ENCODE measurements around the gene C8G. TPM values are rescaled to one million over a fixed set of nuclear protein-coding genes. Genes with fewer than 3 reads are reported as not detected.
A peak's percentile ranks its signal among the peaks of the same experiment; 100 is the strongest.

Gene C8G
- total RNA-seq, 1 donor from 2014 or later, result 1.3 TPM

DNA sequence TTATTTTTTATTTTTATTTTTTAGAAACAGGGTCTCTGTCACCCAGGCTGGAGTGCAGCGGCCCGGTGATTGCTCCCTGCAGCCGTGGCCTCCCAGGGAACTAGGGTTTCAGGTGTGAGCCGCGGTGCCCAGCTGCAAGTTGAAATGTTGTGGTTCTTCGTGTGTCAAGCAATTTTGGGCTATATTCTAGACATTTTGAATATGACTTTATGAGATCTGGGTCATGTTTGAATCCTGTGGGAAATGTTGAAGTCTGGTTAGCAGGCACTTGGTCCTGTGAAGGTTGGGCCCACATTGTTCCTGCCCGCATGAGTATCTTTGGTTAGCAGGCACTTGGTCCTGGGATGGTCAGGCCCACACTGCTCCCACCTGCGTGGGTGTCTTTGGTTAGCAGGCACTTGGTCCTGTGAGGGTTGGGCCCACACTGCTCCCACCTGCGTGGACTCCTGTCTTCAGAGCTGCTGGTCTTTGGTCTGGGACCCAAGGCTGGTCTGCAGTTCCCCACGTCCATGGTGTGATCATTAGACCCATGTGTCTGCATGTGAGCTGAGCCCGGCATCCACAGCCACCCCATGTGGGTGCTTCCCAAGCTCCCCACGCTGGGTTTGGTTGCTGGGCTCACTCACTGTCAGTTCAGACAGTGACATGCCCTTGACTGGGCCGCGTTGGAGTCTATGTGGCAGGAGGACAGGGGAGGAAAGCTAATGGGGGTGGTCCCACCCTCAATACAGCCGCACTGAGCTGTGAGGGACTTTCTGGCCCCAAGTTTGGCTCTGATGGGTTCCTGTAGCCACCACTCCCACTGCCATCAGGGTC, 7.6 kb upstream of the C8G start:
- intact Hi-C loops (cut with DNase I), result no loop called here
- DNase-seq (ENCODE audit: missing footprints), result no peak
- ATAC-seq, result no peak

DNA sequence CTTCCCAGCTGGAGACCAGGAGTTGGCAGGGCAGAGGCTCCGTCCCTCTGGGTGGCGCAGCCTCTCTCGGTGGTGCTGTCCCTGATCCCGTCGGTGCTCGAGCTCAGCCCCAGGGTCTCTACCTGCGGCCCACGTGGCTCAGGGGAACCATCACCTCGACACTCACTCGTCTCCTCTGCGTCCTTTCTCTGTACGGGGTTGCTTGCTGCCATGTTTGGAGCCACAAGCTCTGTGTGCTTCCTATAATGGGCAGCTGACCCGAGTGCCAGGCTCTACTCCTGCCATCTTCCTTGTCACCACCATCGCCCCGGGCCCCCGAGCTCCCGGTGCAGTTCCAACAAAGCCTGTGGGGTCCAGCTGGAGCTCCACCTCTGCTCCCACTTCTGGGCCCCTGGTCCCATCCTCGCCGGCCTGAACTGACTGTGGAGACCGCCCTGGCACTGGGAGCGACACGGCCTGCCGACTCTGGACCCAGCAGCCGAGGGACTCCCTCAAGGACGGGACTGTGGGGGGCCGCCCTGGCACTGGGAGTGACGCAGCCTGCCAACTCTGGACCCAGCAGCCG, 5.5 kb upstream of the C8G start:
- intact Hi-C loops (cut with DNase I), result no loop called here
- DNase-seq (ENCODE audit: missing footprints) (no peak), ATAC-seq (no peak)

DNA sequence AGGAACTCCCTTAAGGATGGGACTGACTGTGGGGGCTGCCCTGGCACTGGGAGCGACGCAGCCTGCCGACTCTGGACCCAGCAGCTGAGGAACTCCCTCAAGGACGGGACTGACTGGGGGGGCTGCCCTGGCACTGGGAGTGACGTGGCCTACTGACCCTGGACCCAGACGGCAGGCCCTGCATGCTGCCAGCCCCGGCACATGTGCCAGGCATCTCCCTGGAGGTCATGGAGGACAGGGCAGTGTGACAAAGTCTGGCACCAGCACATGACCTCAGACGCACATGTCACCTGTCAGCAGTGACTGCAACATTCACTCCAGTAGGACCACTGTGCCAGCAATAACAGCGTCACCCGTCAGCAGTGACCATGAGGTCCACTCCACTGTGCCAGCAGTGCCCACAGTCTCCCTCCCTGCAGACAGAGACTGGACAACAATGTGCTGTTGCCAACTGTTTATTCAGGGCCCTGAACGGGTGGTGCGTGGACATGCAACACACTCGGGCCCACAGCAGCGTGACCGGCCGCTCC, 5.0 kb upstream of the C8G start:
- ATAC-seq (peak; percentile 71), DNase-seq (ENCODE audit: missing footprints) (peak; percentile 84)
- intact Hi-C loops (cut with DNase I), result loop anchor here (5.0 kb wide), 4 partner anchors 38 to 133 kb away; partner anchors contain the start of genes EDF1, RABL6 and TRAF2

DNA sequence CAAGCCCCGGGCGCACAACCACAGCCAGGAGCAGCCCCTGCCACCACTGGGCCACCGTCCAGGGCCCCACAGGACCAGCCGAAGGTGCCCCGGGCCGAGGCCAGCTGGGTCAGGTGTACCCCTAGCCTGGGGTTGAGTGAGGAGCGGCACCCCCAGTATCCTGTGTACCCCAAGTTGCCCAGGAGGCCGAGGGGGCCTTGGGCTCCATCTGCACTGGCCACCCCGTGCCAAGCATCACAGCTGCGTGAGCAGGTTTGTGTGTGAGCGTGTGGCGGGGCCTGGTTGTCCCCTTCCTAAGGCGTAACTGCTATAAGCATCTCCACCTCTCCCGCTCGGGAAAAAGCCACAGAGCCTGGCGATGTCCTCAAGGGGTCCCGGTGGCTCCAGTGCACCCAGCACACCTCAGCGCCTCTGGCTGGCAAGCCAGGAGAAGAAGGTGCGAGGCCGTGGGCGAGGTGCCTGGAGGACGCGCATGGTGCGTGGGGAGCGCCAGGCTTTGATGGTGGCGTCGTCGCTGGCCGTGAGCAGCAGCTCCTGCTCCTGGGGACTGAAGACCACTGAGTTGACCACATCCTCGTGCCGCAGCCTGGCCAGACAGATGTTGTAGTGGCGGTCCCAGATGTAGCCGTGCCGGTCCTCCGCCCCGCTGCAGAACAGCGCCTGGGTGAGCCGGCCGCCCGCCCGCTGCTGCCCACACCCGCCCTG, 4.4 kb upstream of the C8G start:
- DNase-seq (ENCODE audit: missing footprints) (no peak), ATAC-seq (no peak)
- intact Hi-C loops (cut with DNase I), result loop anchor here (5.0 kb wide), 4 partner anchors 38 to 133 kb away; partner anchors contain the start of genes EDF1, RABL6 and TRAF2

DNA sequence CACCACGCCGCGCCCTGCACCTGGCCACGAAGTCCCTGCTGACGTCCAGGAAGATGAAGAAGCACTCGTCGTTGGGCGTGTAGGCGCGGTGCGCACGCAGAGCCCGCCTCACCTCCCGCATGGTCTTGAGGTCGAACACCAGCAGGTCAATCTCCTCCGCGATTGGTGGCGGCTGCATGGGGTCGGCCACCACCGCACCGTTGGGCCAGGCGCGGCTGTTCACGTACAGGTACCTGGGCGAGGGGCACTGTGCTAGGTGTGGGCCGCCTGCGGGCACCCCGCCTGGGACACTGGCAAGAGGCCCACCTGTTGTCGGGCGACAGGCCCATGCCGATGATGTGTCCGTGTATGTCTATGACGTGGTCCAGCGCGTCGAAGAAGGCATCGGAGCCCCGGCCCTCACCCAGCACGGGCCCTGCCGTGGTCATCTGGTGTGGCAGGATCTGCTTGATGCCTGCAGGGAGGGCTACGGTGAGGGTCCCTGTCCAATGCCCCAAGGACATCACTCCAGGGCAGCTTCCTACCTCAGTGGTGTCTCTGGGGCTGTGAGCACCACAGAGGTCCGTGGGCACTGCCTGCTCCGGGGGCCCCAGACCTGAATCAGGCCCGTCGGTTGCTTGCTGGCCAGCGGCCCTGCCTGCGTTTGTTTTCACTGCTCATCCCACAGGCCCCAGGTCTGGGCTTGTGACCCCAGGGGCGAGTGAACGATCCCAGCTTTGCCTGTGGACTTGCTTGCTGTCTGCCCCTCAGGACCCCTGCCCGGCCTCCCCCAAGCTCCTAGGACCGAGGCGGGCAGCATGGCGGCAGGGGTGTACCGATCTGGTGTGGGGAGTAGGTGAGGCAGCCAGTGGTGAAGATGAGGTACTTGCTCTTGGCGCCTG, 3.6 kb upstream of the C8G start:
- ATAC-seq (no peak), DNase-seq (ENCODE audit: missing footprints) (peak; percentile 46)
- intact Hi-C loops (cut with DNase I), result loop anchor here (5.0 kb wide), 4 partner anchors 39 to 134 kb away; partner anchors contain the start of genes EDF1, RABL6 and TRAF2

DNA sequence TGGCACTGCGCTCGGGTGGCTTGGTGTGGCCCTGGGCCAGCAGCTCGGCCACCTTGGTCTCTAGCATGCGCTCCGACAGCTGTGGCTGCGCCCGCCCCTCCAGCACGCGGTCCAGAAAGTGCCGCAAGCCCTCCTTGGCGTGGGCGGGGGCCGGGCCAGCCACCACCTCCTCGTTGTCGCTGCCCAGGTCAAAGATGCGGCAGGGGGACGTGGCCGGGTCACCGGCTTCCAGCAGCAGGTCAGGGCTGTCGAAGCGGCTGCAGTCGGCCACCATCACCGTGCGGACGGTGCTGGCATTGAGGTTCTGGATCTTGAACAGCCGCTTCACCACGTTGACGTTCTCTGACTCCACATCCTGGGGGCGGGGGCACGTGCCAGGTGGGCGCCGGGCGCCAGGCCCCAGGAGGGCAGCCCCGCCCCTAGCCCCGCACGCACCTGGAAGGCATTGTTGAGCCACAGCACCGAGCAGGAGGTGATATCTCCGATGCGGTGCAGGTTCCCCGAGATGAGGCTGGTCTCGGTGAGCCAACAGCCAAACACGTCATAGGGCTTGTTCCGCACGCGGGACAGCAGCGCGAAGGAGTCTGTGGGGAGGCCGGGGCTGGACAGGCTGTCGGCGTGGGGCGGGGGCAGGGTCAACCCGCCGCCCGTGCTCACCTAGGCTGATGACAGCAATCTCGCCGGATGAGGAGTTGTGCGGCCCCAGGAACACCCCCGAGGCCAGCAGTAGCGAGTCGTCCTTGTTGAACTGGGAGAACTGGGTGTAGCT, 2.7 kb upstream of the C8G start:
- intact Hi-C loops (cut with DNase I), result loop anchor here (5.0 kb wide), 4 partner anchors 40 to 135 kb away; partner anchors contain the start of genes EDF1, RABL6 and TRAF2
- peak; percentile 67 for DNase-seq (ENCODE audit: missing footprints)
- ATAC-seq, result no peak

DNA sequence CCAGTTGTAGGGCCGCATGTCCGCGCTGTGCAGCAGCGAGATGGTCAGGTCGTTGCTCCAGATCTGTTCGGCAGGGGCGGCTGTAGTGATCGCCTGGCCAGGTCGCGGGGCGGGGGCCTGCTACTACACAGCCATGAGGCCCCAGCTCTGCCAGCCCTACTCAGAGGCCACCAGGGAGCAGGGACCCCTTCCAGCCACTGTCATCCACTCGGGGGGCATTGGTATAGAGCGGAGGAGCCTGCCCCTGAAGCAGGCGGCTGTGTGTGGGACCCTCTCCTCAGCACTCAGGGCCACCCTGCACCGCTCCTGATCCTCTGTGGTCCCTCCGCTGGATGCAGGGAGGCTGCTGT, 2.2 kb upstream of the C8G start:
- ATAC-seq (no peak), DNase-seq (ENCODE audit: missing footprints) (no peak)
- intact Hi-C loops (cut with DNase I), result loop anchor here (5.0 kb wide), 4 partner anchors 41 to 136 kb away; partner anchors contain the start of genes EDF1, RABL6 and TRAF2

DNA sequence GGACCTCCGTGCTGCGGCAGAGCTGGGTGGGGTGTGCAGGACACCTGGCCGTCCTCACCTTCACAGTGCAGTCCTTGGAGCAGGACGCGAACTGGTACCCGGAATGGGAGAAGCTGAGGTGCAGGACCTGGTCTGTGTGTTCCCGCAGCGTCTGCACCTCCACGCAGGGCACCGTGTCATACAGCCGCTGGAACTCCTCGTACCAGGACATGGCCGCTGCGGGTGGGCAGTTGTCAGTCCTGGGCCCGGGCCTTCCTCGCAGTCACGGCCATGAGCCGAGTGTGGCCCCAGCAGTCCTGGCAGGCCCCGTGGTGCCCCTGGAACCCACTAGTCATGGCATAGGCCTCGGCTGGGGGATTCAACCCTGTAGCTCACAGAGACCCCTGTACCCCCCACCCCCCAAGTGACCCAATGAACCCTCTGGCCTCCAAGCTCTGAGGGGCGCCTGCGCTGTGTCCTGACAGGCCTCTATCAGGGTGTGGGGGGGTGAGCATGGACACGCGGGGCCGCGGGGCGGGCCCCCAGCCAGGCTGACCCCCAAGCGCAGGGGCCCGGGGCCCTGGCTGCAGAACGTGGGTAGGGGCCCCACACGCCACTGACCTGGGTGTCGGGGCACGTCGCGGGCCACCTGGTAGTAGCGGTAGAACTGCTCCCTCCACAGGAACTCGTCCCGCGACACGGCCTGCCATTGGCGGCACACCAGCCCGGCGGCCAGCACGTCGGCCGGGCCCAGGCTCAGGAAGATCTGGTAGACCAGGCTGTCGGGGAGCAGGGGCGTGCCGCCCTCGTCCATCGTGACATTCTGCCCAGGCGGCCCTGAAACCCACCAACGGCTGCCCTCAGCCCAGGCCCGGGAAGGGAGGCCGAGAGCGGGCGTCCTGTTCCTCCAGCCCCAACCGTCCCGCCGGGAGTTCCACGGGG, 1.5 kb upstream of the C8G start:
- ATAC-seq (no peak), DNase-seq (ENCODE audit: missing footprints) (no peak)
- intact Hi-C loops (cut with DNase I), result loop anchor here (1.0 to 5.0 kb wide), 6 partner anchors 41 to 153 kb away; partner anchors contain the start of genes EDF1, PHPT1, RABL6 and TMEM141

DNA sequence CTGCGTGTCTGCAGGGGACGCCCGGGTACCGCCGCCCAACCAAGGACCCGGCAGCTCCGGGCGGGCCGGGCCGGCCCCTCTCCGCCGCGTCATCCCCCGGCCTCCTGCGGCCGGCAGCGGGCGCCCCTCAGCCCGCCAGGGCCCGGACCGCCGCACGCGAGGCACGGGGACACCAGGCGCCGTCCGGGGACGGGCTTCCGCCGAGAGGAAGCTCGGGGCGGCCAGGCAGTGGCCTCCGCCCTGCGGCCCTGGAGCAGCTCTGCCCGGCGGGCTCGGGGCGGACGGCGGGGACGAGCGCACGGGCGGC, 878 bp upstream of the C8G start:
- intact Hi-C loops (cut with DNase I), result loop anchor here (1.0 to 5.0 kb wide), 6 partner anchors 42 to 153 kb away; partner anchors contain the start of genes EDF1, PHPT1, RABL6 and TMEM141
- ATAC-seq (peak; percentile 14), DNase-seq (ENCODE audit: missing footprints) (no peak)

DNA sequence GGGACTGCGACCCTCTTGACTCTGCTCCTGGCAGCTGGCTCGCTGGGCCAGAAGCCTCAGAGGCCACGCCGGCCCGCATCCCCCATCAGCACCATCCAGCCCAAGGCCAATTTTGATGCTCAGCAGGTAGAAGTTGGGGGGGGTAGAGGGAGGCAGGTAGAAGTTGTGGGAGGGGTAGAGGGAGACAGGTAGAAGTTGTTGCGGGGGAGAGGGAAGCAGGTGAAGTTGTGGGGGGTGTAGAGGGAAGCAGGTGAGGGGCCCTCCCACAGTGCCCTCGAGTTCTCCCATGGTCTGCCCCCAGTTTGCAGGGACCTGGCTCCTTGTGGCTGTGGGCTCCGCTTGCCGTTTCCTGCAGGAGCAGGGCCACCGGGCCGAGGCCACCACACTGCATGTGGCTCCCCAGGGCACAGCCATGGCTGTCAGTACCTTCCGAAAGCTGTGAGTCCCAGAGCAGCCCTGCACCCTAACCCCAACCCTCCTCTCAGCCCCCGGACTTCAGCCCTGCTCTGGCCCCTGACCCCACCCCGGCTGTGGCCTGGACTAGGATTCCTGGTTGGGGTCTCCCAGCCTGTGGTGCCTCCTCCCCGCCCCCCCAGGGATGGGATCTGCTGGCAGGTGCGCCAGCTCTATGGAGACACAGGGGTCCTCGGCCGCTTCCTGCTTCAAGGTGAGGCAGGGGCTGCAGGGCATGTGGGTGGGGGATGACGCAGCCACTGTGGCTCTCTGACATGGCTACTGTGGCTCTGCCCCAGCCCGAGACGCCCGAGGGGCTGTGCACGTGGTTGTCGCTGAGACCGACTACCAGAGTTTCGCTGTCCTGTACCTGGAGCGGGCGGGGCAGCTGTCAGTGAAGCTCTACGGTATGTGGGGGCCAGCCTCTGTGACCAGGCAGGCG, 537 bp downstream of the C8G start:
- ATAC-seq (no peak), DNase-seq (ENCODE audit: missing footprints) (peak; percentile 76)
- intact Hi-C loops (cut with DNase I), result loop anchor here (2.0 kb wide), 1 partner anchor 155 kb away; the partner anchor contains the start of gene TMEM141

DNA sequence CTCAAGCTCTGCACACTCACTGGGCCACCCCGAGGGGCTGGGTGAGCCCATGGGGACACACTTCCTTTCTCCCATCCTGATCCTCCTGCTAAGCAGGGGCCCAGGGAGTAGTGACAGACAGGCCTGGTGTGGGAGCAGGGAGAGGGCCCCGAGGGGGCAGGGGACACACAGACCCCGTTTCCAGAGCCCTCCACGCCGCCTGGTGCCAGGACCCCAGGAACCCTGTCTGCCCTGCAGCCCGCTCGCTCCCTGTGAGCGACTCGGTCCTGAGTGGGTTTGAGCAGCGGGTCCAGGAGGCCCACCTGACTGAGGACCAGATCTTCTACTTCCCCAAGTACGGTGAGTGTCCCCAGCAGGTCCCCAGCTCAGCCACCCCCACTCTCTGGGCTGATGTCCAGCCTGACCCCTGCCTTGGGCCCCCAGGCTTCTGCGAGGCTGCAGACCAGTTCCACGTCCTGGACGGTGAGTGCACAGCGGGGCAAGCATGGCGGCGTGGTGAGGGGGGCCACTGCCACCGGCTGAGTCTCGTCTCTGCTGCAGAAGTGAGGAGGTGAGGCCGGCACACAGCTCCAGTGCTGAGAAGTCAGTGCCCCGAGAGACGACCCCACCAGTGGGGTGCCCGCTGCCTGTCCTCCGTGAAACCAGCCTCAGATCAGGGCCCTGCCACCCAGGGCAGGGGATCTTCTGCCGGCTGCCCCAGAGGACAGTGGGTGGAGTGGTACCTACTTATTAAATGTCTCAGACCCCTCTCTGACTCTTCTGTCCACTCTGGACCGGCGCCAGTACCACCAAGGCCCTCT, 1.4 kb downstream of the C8G start:
- intact Hi-C loops (cut with DNase I), result no loop called here
- no peak for DNase-seq (ENCODE audit: missing footprints)
- no peak for ATAC-seq

DNA sequence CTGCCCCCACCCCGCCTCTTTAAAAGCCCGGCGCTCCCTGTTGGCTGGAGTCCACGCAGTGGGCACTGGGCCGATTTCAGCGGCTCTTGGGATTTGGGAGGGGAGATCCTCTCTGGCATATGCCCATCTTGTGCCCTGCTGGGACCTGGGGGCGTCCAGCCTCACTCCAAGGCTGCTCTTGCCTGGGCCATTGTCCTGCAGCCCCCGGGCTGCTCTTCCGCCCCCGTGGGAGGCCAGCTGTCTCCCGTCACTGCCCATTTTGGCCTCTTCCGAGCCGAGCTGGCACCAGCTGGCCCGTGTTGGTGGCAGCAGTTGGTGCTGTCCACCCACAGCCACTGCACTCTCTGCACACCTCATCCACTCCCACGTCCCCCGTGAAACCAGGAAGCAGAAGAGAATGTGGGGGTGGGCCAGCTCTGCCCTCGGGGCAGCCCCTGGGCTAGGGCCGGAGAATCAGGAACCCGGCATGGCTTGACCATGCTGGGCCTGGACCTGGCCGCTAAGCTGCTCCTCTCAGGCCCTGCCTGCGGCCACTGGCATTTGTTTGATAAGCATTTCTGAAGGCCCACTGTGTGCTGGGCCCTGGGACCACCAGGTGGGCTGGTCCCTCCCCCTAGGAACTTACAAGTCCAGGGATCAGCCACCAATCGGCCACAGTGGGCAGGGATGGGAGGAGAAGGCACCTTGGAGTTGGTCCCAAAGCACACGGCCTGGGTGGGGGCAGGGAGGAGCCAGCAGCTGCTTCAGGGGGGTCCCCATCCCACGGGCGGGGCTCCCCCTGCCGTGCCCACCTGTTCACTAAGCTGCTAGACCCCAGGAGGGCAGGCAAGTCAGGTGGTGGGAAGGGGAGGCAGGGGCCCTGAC, 2.2 kb downstream of the C8G start:
- DNase-seq (ENCODE audit: missing footprints) (peak; percentile 65), ATAC-seq (no peak)
- intact Hi-C loops (cut with DNase I), result no loop called here

DNA sequence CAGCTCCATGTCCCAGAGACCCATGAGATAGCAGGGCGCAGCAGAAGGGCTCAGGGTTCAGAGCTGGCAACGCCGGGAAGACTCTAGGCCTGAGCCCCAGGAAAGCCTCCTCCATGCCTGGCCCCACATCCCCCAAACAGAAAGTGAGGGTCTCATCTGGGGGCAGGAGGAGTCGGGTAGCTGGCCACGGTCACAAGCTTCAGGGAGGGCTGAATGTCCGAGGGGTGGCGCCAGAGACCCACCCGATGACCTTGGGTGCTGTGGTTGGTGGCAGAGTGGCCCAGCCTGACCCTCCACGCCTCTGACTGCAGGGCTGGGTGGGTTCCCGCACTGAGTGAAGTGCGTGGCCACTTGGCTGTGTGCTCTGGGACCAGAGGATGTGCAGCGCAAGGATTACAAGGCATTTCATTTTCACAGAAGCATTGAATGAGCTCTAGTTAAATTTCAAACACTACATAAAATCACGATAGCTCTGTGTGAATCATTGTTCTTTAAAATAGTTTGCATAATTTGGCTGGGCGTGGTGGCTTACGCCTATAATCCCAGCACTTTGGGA, 3.0 kb downstream of the C8G start:
- ATAC-seq, result no peak

More for the DNA sequence above, 3.0 kb downstream of the C8G start:
- DNase-seq (ENCODE audit: missing footprints), result peak; percentile 86
- intact Hi-C loops (cut with DNase I), result loop anchor here (2.0 kb wide), 1 partner anchor 87 kb away; no protein-coding TSS in a partner anchor
